GM13977 (cell line): ENCODE results near the gene TAOK3.

Experiments
- DNase-seq: peaks from one replicate; pipeline ENCODE4 v3.0.0; 2012; ENCODE audit warnings: low spot score
- CTCF ChIP-seq: IDR thresholded peaks from 2 replicates; pipeline ENCODE4 v1.5.1; 2012; ENCODE audit warnings: mild to moderate bottlenecking, control low read depth; ENCODE audit not compliant: insufficient read depth; ENCODE audit errors: extremely low read depth, missing control alignments
- in situ Hi-C: fragments of 300-500 bp; cut with MboI; formaldehyde crosslinking; loops from one replicate; pipeline ENCODE4 v1.12.0; 2022; ENCODE audit warnings: low sequenced_read_pairs, low pct_unique_long_range_greater_than_20kb, mixed read lengths, inconsistent platforms; ENCODE audit not compliant: unreplicated experiment

Gene TAOK3

GRCh38 chr12:118391424-118391823 is 18.7 kb upstream of the TAOK3 start:
- in situ Hi-C loops, result loop anchor here (25.0 kb wide), 1 partner anchor 504 kb away; no protein-coding TSS in a partner anchor
- DNase-seq, result no peak
- TF ChIP-seq CTCF, result no peak

GRCh38 chr12:118377884-118378470 is 5.3 kb upstream of the TAOK3 start:
- in situ Hi-C loops, result loop anchor here (25.0 kb wide), 1 partner anchor 491 kb away; no protein-coding TSS in a partner anchor
- TF ChIP-seq CTCF, result peak; percentile 88
- DNase-seq, result peak; percentile 76

- peak; percentile 40 for DNase-seq
- TF ChIP-seq CTCF, result no peak
- in situ Hi-C loops, result loop anchor here (25.0 kb wide), 1 partner anchor 490 kb away; no protein-coding TSS in a partner anchor
Measured at GRCh38 chr12:118377021-118377883, 4.5 kb upstream of the TAOK3 start.

GRCh38 chr12:118376089-118377020 is 3.6 kb upstream of the TAOK3 start, which contains the start of gene SUDS3:
SUDS3 (plus strand) TSS chr12:118376555; CDS start chr12:118376692, 137 bp downstream.
- in situ Hi-C loops, result loop anchor here (25.0 kb wide), 1 partner anchor 489 kb away; no protein-coding TSS in a partner anchor
- TF ChIP-seq CTCF, result peak; percentile 99
- peak; percentile 91 for DNase-seq

GRCh38 chr12:118375348-118375747 is 2.6 kb upstream of the TAOK3 start:
- no peak for TF ChIP-seq CTCF
- in situ Hi-C loops, result loop anchor here (25.0 kb wide), 1 partner anchor 488 kb away; no protein-coding TSS in a partner anchor
- DNase-seq, result no peak

- DNase-seq, result no peak
- in situ Hi-C loops, result loop anchor here (25.0 kb wide), 1 partner anchor 488 kb away; no protein-coding TSS in a partner anchor
- no peak for TF ChIP-seq CTCF
Measured at GRCh38 chr12:118374909-118375308, 2.2 kb upstream of the TAOK3 start.
